Measurements from ENCODE around the gene PALM3.
"Not testable (repeated sequence)": the region's sequence is repeated elsewhere in the genome, so short reads cannot be mapped to it uniquely, and the experiment has no call there.

PALM3 gene

GRCh38 chr19:14059652-14060155, 2.2 kb downstream of the PALM3 start:
- no peak for DNase-seq (ENCODE audit: low spot score)

- no peak for DNase-seq (ENCODE audit: low spot score)
These were observed 2.8 kb downstream of the PALM3 start for GRCh38 chr19:14059093-14059480.

DNA sequence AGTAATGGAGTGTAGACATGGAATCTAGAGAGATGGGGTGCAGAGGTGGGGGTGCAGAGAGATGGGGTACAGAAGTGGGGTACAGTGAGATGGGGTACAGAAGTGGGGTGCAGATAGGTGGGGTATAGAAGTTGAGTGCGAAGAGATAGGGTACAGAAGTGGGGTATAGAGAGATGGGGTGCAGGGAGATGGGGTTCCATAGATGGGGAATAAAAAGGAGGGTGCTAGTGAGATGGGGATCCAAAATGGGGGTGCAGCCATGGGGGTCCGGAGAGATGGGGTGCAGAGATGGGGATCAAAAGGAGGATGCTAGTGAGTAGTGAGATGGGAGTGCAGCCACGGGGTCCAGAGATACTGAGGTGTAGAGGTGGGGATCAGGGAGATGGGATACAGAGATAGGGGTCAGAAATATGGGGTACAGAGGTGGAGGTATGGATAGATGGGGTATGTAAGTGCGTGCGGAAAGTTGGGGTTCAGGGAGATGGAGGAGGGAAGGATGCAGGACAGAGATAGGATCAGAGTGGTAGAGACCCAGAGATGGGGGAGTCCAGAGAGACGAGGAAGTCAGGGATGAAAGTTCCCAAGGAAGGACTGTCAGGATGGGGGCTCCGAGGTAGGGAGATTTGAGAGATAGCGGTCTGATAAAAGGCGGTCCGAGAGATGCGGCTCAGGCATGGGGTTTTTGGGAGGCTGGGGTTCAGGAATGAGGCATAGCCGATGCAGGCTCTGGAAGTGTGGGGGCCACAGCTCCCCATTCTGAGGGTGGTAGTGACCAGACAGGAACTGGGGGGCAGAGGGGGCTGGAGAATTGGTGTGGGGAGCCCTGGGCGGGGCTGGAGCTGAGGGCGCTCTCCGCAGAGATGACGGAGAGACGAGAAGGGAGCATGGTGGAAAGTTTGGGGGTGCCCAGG, 3.4 kb downstream of the PALM3 start:
- DNase-seq (ENCODE audit: low spot score): no peak

DNA sequence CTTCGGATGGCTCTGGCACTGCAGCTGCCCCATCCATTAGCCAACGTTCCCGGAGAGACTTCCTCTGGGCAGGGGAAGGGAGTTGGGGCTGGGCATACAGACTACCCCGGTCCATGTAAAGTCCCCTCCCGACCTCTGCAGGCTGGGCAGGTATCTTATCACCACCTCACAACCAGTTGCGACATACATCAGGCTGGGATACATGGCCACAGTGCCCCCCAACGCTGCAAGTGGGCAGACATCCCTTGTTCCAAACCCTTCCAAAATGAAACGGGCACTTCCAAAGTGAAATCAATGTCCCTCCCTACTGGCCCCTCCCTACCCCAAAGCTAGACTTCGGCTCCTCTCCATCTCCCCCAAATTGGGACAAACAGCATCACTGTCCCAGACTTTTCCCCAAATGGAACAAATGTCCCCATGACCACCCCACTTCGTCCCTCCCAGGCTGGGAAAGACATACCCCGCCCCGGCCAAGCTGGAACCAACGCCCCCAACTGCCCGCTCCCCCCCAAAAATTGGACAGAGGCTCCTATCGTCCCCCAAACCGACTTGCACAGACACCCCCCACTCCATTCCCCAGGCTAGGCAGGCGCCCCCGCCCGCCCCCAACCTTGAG, 5.0 kb downstream of the PALM3 start:
- DNase-seq (ENCODE audit: low spot score): no peak

DNA sequence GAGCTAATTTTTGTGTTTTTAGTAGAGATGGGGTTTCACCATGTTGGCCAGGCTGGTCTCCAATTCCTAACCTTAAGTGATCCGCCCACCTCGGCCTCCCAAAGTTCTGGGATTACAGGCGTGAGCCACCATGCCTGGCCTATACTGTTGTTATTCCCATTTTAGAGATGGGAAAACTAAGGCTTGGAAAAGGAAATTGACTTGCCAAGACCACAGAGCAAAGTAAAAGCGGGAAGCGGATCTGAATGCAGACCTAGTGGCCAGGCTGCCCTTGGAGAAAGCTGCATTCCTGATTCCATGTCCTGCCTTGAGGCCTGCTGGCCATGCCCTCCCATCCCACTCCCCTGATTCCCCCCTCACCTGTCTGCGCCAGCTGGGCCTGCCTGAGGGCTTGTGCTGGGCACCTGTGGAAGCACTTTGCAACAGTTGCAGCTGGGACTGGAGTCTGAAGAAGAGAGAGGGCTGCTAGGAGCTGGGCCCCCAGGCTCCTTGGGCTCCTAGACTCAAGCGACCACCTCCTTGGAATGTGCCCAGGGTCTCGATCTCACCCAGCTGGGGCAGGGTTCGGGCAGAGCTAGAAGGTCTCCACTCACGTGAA, 5.7 kb downstream of the PALM3 start:
- no peak for DNase-seq (ENCODE audit: low spot score)

GRCh38 chr19:14055396-14055795, 6.5 kb downstream of the PALM3 start:
- no peak for DNase-seq (ENCODE audit: low spot score)

DNA sequence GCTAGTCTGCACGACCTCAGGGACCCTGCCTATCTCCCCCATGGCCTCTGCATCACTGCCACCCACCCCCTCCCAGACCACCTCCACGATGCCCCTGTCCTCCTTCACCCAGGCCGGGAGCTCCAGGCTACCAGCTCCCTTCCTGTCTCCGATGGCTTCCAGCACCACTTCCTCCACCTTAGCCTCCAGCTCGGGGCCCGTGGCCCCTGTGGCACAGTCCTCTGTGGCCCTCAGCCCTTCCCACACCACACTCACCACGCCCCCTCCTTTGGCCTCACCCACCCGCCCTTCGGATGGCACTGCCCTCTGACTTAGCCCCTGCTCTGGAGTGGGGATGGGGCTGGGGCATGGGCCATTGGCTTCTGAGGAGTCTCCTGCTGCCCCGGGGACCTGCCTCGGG, 7.2 kb downstream of the PALM3 start:
- DNase-seq (ENCODE audit: low spot score): no peak

GRCh38 chr19:14054099-14054498, 7.8 kb downstream of the PALM3 start:
- no peak for DNase-seq (ENCODE audit: low spot score)

- no peak for DNase-seq (ENCODE audit: low spot score)
These were observed 8.4 kb downstream of the PALM3 start for GRCh38 chr19:14053500-14053899.

GRCh38 chr19:14053032-14053431, 8.8 kb downstream of the PALM3 start:
- no peak for DNase-seq (ENCODE audit: low spot score)

GRCh38 chr19:14052470-14052869, 9.4 kb downstream of the PALM3 start:
- DNase-seq (ENCODE audit: low spot score): no peak

- no peak for DNase-seq (ENCODE audit: low spot score)
These were observed 9.9 kb downstream of the PALM3 start for GRCh38 chr19:14051980-14052379.

DNA sequence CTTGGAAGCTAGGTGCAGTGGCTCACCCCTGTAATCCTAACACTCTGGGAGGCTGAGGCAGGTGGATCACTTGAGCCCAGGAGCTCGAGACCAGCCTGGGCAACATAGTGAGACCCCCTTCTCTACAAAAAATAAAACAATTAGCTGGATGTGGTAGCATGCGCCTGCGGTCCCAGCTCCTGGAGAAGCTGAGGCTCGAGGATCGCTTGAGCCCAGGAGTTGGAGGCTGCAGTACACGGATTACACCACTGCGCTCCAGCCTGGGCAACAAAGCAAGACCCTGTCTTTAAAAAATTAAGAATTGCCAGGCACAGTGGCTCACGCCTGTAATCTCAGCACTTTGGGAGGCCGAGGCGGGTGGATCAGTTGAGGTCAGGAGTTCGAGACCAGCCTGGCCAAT, 10.9 kb downstream of the PALM3 start:
- not testable (repeated sequence) for DNase-seq (ENCODE audit: low spot score)

DNA sequence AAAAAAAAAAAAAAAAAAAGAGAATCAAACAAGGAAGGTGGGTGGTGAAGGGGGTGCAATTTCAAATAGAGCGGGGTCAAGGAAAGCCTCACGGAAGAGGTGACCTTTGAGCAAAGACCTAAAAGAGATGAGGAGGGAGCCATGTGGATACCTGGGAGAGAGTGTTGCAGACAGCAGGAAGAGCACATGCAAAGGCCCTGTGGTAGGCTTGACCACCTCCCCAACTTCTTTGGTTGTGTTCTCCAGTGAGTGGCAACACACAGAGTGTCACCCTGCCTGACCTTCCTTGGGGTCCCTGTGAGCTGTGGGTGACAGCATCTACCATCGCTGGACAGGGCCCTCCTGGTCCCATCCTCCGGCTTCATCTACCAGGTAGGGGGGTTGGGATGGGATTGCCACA, 11.4 kb downstream of the PALM3 start:
- no peak for DNase-seq (ENCODE audit: low spot score)

- DNase-seq (ENCODE audit: low spot score): peak; percentile 52
These were observed 13.3 kb downstream of the PALM3 start for GRCh38 chr19:14048443-14049153.

DNA sequence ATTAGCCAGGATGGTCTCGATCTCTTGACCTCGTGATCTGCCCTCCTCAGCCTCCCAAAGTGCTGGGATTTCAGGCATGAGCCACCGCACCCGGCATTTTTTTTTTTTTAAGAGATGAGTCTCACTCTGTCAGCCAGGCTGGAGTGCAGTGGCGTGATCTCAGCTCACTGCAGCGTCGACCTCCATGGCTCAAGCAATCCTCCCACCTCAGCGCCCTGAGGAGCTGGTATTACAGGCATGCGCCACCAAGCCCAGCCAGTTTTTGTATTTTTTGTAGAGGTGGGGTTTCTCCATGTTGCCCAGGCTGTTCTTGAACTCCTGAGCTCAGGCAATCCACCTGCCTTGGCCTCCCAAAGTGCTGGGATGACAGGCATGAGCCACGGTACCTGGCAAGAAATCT, 14.0 kb downstream of the PALM3 start:
- DNase-seq (ENCODE audit: low spot score): not testable (repeated sequence)

DNA sequence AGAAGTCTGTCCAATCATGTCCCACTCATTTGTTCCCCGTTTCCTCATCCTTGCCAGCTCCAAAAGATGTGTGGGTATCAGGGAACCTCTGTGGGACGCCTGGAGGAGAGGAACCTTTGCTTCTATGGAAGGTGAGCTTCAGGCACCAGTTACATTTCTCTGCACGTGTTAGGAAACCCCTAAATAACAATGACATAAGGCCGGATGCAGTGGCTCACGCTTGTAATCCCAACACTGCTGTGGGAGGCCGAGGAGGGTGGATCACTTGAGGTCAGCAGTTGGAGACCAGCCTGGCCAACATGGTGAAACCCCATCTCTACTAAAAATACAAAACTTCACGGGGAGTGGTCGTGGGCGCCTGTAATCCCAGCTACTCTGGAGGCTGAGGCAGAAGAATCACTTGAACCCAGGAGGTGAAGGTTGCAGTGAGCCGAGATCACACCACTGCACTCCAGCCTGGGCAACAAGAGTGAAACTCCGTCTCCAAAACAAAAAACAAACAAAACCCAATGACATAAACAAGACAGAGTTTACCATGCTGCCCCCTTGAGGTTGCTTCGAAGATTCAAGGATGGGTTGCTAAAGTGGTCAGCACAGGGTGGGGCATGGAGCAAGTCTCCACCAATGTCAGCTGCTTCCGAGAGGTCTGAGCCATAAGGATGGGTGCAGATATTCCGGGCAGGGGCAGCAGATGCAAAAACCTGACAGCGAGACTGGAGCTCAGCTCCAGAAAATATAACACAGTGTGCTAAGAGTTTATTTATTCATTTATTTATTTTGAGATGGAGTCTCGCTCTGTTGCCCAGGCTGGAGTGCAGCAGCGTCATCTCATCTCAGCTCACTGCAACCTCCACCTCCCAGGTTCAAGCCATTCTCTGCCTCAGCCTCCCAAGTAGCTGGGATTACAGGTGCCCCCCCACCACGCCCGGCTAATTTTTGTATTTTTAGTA, 18.9 kb downstream of the PALM3 start:
- peak; percentile 60 for DNase-seq (ENCODE audit: low spot score)

DNA sequence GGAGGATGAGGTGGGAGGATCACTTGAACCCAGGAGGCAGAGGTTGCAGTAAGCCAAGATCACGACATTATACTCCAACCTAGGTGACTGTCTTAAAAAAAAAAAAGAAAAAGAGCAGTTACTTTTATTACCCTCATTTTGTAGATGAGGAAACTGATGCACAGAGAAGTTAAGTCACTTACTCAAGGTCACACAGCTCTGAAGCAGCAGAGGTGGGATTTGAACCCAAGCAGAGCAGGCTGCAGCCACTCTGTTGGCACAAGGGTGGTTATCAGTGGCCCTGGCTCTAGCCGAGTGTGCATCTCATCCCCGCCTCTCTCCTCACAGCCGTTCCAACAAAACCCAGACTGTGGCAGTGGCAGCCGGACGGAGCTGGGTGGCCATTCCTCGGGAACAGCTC, 22.7 kb downstream of the PALM3 start:
- DNase-seq (ENCODE audit: low spot score): no peak

- no peak for DNase-seq (ENCODE audit: low spot score)
These were observed 26.2 kb downstream of the PALM3 start for GRCh38 chr19:14035706-14036105.

DNA sequence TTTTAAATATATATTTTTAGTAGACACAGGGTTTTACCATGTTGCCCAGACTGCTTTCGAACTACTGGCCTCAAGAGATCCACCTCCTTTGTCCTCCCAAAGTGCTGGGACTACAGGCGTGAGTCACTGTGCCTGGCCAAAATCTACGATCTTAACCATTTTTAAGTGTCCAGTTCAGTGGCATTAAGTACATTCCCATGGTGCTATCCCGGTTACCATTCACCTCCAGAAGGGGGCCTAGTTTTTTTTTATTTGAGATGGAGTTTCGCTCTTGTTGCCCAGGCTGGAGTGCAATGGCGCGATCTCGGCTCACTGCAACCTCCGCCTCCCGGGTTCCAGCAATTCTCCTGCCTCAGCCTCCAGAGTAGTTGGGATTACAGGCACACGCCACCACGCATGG, 26.7 kb downstream of the PALM3 start:
- DNase-seq (ENCODE audit: low spot score): not testable (repeated sequence)

GRCh38 chr19:14033946-14034345, 27.9 kb downstream of the PALM3 start:
- DNase-seq (ENCODE audit: low spot score): no peak

Measured in COLO829 (cell line).